Measurements from ENCODE around the gene CTSH. TPM values are rescaled to one million over a fixed set of nuclear protein-coding genes. Genes with fewer than 3 reads are reported as not detected.

Gene CTSH
- total RNA-seq, 4 donors from 2014 or later = 65.5 to 101 (median 76.6) TPM

DNA sequence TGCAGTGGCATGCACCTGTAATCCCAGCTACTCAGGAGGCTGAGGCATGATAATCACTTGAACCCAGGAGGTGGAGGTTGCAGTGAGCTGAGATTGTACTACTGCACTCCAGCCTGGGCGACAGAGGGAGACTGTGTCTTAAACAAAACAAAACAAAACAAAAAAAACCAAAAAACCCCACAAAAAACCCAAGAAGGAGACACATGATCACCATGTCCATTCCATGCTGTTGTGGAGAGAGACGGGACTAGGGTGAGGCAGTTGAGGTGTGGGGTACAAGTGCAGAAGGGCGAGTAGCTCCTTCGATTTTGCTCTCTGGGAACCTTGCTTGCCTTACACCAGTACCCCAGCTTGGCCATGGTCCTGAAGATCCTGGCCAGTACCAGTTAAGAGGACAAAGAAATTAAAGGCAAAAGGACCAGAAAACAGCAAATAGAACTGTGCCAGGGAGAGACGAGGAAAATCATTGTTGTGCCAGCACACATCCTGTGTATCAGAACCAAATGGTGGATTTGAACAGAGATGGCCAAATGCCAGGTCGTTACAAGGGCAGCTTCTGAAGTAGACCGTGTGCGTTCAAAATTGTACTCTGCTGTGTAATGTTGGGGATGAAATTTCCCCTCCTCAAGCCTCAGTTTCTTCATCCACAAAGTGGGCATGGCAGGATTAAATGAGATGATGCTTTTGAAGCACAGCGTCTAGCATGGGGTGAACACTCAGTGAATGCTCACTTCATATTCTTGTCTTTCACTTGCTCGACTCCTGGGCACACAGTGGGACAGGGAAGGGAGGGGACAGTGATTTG, 42.9 kb upstream of the CTSH start:
- no peaks in the 10 kb centered on the region for H3K9me3 ChIP-seq
- peak overlapping the region in 3 of 4 donors; percentile 37 to 63 (median 61) for H3K27ac ChIP-seq
- no peak for TF ChIP-seq EP300 (IDR thresholded peaks at IDR 0.05)
- no peak for TF ChIP-seq POLR2A (IDR thresholded peaks at IDR 0.05)
- TF ChIP-seq, protein P1, sequence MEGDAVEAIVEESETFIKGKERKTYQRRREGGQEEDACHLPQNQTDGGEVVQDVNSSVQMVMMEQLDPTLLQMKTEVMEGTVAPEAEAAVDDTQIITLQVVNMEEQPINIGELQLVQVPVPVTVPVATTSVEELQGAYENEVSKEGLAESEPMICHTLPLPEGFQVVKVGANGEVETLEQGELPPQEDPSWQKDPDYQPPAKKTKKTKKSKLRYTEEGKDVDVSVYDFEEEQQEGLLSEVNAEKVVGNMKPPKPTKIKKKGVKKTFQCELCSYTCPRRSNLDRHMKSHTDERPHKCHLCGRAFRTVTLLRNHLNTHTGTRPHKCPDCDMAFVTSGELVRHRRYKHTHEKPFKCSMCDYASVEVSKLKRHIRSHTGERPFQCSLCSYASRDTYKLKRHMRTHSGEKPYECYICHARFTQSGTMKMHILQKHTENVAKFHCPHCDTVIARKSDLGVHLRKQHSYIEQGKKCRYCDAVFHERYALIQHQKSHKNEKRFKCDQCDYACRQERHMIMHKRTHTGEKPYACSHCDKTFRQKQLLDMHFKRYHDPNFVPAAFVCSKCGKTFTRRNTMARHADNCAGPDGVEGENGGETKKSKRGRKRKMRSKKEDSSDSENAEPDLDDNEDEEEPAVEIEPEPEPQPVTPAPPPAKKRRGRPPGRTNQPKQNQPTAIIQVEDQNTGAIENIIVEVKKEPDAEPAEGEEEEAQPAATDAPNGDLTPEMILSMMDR (IDR thresholded peaks at IDR 0.05) = no peak
- TF ChIP-seq POLR2AphosphoS5 (IDR thresholded peaks at IDR 0.05) = no peak
- H3K27me3 ChIP-seq = no peaks in the 10 kb centered on the region
- H3K4me1 ChIP-seq = peaks cover 0 to 52% (median 8%) of the 10 kb centered on the region in 3 donors
- H3K36me3 ChIP-seq = no peaks in the 10 kb centered on the region
- WGBS, 2 donors (ENCODE audit: low coverage in 1 of 2) = 72 to 77% methylated on average over 6 to 10 of the region's 10 CpGs
- no peak for ATAC-seq
- H3K4me3 ChIP-seq = no peak overlapping the region

DNA sequence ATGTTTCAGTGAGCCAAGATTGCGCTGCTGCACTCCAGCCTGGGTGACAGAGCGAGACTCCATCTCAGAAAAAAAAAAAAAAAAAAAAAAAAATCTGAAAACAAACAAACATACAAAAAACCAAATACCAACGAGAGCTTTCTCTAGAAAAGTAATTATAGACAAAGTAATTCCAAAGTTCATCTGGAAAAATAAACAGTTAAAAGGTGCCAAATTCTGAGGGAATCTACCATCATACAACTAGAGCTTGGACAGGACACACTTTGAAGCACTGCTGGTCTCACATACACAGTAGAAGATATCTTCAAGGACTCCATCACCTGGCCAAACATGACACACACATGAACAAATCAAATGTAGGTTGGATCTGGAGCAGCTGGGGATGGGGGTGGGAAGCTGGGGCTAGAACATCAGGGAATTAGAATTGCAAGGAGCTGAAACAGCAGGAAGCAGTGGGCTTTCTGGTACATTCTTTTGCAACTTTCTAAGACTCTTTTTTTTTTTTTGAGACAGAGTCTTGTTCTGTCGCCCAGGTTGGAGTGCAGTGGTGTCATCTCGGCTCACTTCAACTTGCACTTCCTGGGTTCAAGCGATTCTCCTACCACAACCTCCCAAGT, 41.1 kb upstream of the CTSH start:
- H3K4me1 ChIP-seq = peaks cover 0 to 37% (median 8%) of the 10 kb centered on the region in 3 donors
- H3K36me3 ChIP-seq = no peaks in the 10 kb centered on the region
- ATAC-seq = no peak
- H3K27ac ChIP-seq = no peak overlapping the region
- WGBS, 2 donors (ENCODE audit: low coverage in 1 of 2) = 68 to 79% methylated on average over 4 to 6 of the region's 6 CpGs
- no peak for TF ChIP-seq EP300 (IDR thresholded peaks at IDR 0.05)
- no peak for TF ChIP-seq POLR2AphosphoS5 (IDR thresholded peaks at IDR 0.05)
- TF ChIP-seq, protein P1 (IDR thresholded peaks at IDR 0.05) = no peak
- TF ChIP-seq POLR2A (IDR thresholded peaks at IDR 0.05) = no peak
- H3K4me3 ChIP-seq = no peak overlapping the region
- no peaks in the 10 kb centered on the region for H3K27me3 ChIP-seq
- no peaks in the 10 kb centered on the region for H3K9me3 ChIP-seq

DNA sequence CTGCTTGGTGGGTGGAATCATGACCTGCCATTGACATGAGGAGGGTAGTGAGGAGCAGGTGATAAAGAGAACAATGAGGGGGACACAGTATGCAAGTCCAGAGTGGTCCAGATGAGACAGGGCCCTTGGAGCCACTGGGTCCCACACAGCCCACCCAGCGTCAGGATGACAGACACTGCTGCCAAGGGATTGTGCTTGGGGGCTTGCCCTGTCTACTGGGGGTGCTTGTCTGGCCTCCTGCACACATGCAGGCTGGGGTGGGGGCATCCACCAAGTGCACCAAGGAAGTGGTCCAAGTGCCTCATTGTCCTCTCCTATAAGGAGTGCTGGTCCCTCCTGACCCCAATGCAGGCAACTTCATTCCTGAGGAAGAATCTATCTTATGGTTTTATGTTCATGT, 39.2 kb upstream of the CTSH start:
- ATAC-seq = no peak
- H3K36me3 ChIP-seq = no peaks in the 10 kb centered on the region
- H3K27me3 ChIP-seq = no peaks in the 10 kb centered on the region
- peaks cover 0 to 24% (median 6%) of the 10 kb centered on the region in 3 donors for H3K4me1 ChIP-seq
- TF ChIP-seq POLR2AphosphoS5 (IDR thresholded peaks at IDR 0.05) = no peak
- no peak for TF ChIP-seq POLR2A (IDR thresholded peaks at IDR 0.05)
- TF ChIP-seq, protein P1 (IDR thresholded peaks at IDR 0.05) = no peak
- no peak overlapping the region for H3K27ac ChIP-seq
- no peak overlapping the region for H3K4me3 ChIP-seq
- WGBS, 2 donors (ENCODE audit: low coverage in 1 of 2) = no CpG with 5 or more reads among the region's 1 CpG
- H3K9me3 ChIP-seq = no peaks in the 10 kb centered on the region

DNA sequence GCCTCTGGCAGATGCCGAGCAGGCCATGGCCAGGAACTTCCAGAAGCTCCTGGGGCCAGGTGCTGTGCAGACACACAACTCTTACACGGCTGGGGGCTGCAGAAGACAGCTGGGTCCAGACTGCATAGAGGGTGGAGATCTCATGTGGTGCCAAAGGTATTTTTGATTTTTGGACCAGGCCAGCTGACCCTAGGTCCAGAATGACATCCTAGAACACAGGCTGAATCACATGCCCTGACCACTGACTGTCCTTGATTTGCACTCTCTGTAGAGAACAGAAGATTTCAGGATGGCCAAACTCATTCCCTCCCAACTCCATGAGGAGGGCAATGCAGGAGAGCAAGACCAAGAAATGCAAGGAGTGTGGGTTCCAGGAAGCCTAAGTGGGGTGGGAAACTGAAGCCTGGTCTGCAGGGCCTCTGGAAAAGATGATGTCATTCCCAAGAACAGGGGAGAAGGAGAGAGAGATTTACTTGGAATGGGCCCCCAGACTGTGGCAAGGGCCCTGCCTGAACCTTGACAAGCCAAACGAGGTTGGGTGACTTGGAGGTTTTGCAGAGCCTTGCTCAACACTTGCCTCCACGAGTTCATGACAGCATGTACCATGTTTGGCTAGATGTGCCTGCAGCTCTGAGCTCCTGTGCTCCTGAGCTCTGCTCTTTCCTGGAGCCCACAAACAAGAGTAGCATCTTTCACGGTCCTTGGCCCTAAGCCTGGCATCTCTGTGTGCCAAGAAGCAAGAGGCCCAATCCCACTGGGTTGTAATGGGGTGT, 38.5 kb upstream of the CTSH start:
- peaks cover 0 to 17% (median 1%) of the 10 kb centered on the region in 3 donors for H3K4me1 ChIP-seq
- ATAC-seq = no peak
- no peaks in the 10 kb centered on the region for H3K27me3 ChIP-seq
- H3K27ac ChIP-seq = peak overlapping the region in 1 of 4 donors; percentile 42
- H3K36me3 ChIP-seq = no peaks in the 10 kb centered on the region
- 70 to 75% methylated on average over 2 of the region's 5 CpGs for WGBS, 2 donors (ENCODE audit: low coverage in 1 of 2)
- H3K9me3 ChIP-seq = no peaks in the 10 kb centered on the region
- TF ChIP-seq POLR2AphosphoS5 (IDR thresholded peaks at IDR 0.05) (no peak), EP300 (IDR thresholded peaks at IDR 0.05) (no peak), POLR2A (IDR thresholded peaks at IDR 0.05) (no peak)
- TF ChIP-seq, protein P1 (IDR thresholded peaks at IDR 0.05) = no peak
- H3K4me3 ChIP-seq = no peak overlapping the region

Data from gastroesophageal sphincter (tissue), 4 donors.